Measurements from ENCODE around the gene PER1.

DNA sequence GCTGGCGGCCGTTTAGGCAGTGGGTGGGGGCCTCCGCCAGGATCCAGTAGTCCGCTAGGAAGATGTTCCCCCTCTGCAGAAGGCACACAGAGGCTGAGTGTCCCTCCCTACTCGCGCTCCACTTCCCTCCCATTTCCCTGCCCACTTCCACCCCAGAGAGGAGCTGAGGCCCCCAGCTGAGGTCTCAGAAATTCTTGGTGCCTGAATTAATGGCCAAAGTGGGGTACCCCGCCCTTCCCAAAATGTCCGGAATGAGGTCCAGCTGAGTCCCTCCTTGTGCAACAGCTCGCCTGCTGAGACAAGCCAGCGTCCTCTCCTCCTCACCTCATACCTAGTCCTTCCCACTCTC lies 41.8 kb downstream of the PER1 start:
- TF ChIP-seq POLR2A (IDR thresholded peaks at IDR 0.05) (no peak), EP300 (IDR thresholded peaks at IDR 0.05) (no peak)
- TF ChIP-seq, protein P1, sequence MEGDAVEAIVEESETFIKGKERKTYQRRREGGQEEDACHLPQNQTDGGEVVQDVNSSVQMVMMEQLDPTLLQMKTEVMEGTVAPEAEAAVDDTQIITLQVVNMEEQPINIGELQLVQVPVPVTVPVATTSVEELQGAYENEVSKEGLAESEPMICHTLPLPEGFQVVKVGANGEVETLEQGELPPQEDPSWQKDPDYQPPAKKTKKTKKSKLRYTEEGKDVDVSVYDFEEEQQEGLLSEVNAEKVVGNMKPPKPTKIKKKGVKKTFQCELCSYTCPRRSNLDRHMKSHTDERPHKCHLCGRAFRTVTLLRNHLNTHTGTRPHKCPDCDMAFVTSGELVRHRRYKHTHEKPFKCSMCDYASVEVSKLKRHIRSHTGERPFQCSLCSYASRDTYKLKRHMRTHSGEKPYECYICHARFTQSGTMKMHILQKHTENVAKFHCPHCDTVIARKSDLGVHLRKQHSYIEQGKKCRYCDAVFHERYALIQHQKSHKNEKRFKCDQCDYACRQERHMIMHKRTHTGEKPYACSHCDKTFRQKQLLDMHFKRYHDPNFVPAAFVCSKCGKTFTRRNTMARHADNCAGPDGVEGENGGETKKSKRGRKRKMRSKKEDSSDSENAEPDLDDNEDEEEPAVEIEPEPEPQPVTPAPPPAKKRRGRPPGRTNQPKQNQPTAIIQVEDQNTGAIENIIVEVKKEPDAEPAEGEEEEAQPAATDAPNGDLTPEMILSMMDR (IDR thresholded peaks at IDR 0.05): no peak

Data from gastroesophageal sphincter (tissue), 3 donors.